Activated CD8-positive, alpha-beta memory T cell treated with anti-CD3 and anti-CD28 coated beads for 36 hours (primary cell): ENCODE measurements around the gene PGK1. TPM values are rescaled to one million over a fixed set of nuclear protein-coding genes. Genes with fewer than 3 reads are reported as not detected.
"Not testable (repeated sequence)": the region's sequence is repeated elsewhere in the genome, so short reads cannot be mapped to it uniquely, and the experiment has no call there.

Experiments used
- CTCF ChIA-PET: fragments of 350-600 bp; sonication (Branson Sonifier 250); formaldehyde crosslinking; loops from one replicate; lab custom pipeline; 2021; ENCODE audit warnings: antibody characterized with exemption; lab: Charles Lee
- POLR2A ChIA-PET: fragments of 350-600 bp; sonication (Branson Sonifier 250); formaldehyde crosslinking; loops from one replicate; lab custom pipeline; 2021; ENCODE audit warnings: antibody characterized with exemption; lab: Charles Lee
- total RNA-seq, 2 experiments: library from RNA; stranded (reverse); gene quantifications; one replicate each; pipeline ENCODE4 v1.2.3, GENCODE V29; 2021

PGK1 gene
- total RNA-seq, 2 experiments from 2014 or later = 1,080 to 1,092 TPM

- POLR2A ChIA-PET = no interaction called here
Measured at GRCh38 chrX:78106651-78106986, 2.6 kb downstream of the PGK1 start.

GRCh38 chrX:78109458-78109857, 5.4 kb downstream of the PGK1 start:
- POLR2A ChIA-PET = no interaction called here
- CTCF ChIA-PET = no interaction called here

More at GRCh38 chrX:78106651-78106986, 2.6 kb downstream of the PGK1 start:
- CTCF ChIA-PET = interaction anchor here (1.1 kb wide), 1 partner anchor 33 kb away, joined by 3 read pairs; the partner anchor contains the start of gene TAF9B

- ChIA-PET POLR2A (no interaction called here), CTCF (no interaction called here)
Measured at GRCh38 chrX:78111140-78111931, 7.3 kb downstream of the PGK1 start.

- POLR2A ChIA-PET = interaction anchor here (0.5 to 0.6 kb wide), 2 partner anchors 18 to 211 kb away, joined by 4 to 6 read pairs; no protein-coding TSS in a partner anchor
- CTCF ChIA-PET = no interaction called here
Measured at GRCh38 chrX:78116365-78116764, 12.3 kb downstream of the PGK1 start.

- POLR2A ChIA-PET = no interaction called here
- CTCF ChIA-PET = no interaction called here
Measured at GRCh38 chrX:78116766-78117165, 12.7 kb downstream of the PGK1 start.

GRCh38 chrX:78118628-78119027, 14.6 kb downstream of the PGK1 start:
- POLR2A ChIA-PET = no interaction called here
- CTCF ChIA-PET = no interaction called here

GRCh38 chrX:78119521-78120227, 15.6 kb downstream of the PGK1 start:
- ChIA-PET CTCF (no interaction called here), POLR2A (no interaction called here)

- CTCF ChIA-PET = no interaction called here
- POLR2A ChIA-PET = no interaction called here
Measured at GRCh38 chrX:78123190-78123589, 19.1 kb downstream of the PGK1 start.

GRCh38 chrX:78124307-78124706, 20.3 kb downstream of the PGK1 start:
- ChIA-PET POLR2A (no interaction called here), CTCF (no interaction called here)

GRCh38 chrX:78125148-78125547, 21.1 kb downstream of the PGK1 start:
- ChIA-PET CTCF (no interaction called here), POLR2A (no interaction called here)

- POLR2A ChIA-PET = not testable (repeated sequence)
Measured at GRCh38 chrX:78125781-78126180, 21.7 kb downstream of the PGK1 start.

GRCh38 chrX:78129714-78130113, 25.7 kb downstream of the PGK1 start:
- ChIA-PET POLR2A (no interaction called here), CTCF (no interaction called here)

More at GRCh38 chrX:78125781-78126180, 21.7 kb downstream of the PGK1 start:
- CTCF ChIA-PET = not testable (repeated sequence)

- CTCF ChIA-PET = no interaction called here
- POLR2A ChIA-PET = no interaction called here
Measured at GRCh38 chrX:78130396-78130795, 26.3 kb downstream of the PGK1 start.

GRCh38 chrX:78131117-78131516, 27.1 kb downstream of the PGK1 start:
- ChIA-PET CTCF (no interaction called here), POLR2A (no interaction called here)

GRCh38 chrX:78133238-78133960, 29.4 kb downstream of the PGK1 start:
- CTCF ChIA-PET = no interaction called here
- POLR2A ChIA-PET = interaction anchor here (0.7 kb wide), 1 partner anchor 29 kb away, joined by 3 read pairs; the partner anchor contains the start of gene PGK1

GRCh38 chrX:78139160-78140123, 35.4 kb downstream of the PGK1 start, which contains the start of gene TAF9B:
Gene TAF9B, minus strand, starts transcription at chrX:78139650. Its CDS starts 39 bp downstream, at chrX:78139611.
- CTCF ChIA-PET = interaction anchor here (1.3 kb wide), 1 partner anchor 33 kb away, joined by 3 read pairs; no protein-coding TSS in a partner anchor
- POLR2A ChIA-PET = interaction anchor here (0.6 kb wide), 1 partner anchor 71 kb away, joined by 3 read pairs; no protein-coding TSS in a partner anchor

GRCh38 chrX:78140206-78140605, 36.2 kb downstream of the PGK1 start:
- POLR2A ChIA-PET = no interaction called here
- CTCF ChIA-PET = no interaction called here

- CTCF ChIA-PET, POLR2A ChIA-PET: not testable (repeated sequence)
Measured at GRCh38 chrX:78147002-78147540, 43.0 kb downstream of the PGK1 start.
